A172 (cell line): Measurements from ENCODE around the gene CTAGE4. TPM values are rescaled to one million over a fixed set of nuclear protein-coding genes. Genes with fewer than 3 reads are reported as not detected.
"Not testable (repeated sequence)": the region's sequence is repeated elsewhere in the genome, so short reads cannot be mapped to it uniquely, and the experiment has no call there.

Experiments used
- DNase-seq: peaks from one replicate; pipeline ENCODE4 v3.0.0-alpha.2; 2015; ENCODE audit warnings: low spot score
- total RNA-seq: library from RNA; depleted of rRNA; stranded (reverse); fragments of >200 nt; shearing (Covaris generic); gene quantifications from 2 replicates; pipeline ENCODE4 v1.2.3, GENCODE V29; 2014; rRNA removed

Gene CTAGE4
- total RNA-seq, 1 experiment from 2014 or later = not detected

GRCh38 chr7:144205306-144205705 lies 22.0 kb downstream of the CTAGE4 start:
- DNase-seq = not testable (repeated sequence)

- DNase-seq = not testable (repeated sequence)
Measured at GRCh38 chr7:144217200-144217599, 33.9 kb downstream of the CTAGE4 start.

GRCh38 chr7:144218581-144218980 lies 35.3 kb downstream of the CTAGE4 start:
- DNase-seq = not testable (repeated sequence)

- not testable (repeated sequence) for DNase-seq
Measured at GRCh38 chr7:144219149-144219548, 35.9 kb downstream of the CTAGE4 start.

- not testable (repeated sequence) for DNase-seq
Measured at GRCh38 chr7:144220531-144220930, 37.3 kb downstream of the CTAGE4 start.

- not testable (repeated sequence) for DNase-seq
Measured at GRCh38 chr7:144223675-144224074, 40.4 kb downstream of the CTAGE4 start.

GRCh38 chr7:144226866-144227265 lies 43.6 kb downstream of the CTAGE4 start:
- DNase-seq = not testable (repeated sequence)

- not testable (repeated sequence) for DNase-seq
Measured at GRCh38 chr7:144228810-144229209, 45.5 kb downstream of the CTAGE4 start.

GRCh38 chr7:144231027-144231426 lies 47.8 kb downstream of the CTAGE4 start:
- not testable (repeated sequence) for DNase-seq

- not testable (repeated sequence) for DNase-seq
Measured at GRCh38 chr7:144233039-144233438, 49.8 kb downstream of the CTAGE4 start.

Other genes with a start within 250 kb of the CTAGE4 start
- gene OR2F2, start 248.2 kb upstream of the CTAGE4 start, total RNA-seq = not detected in 2 replicates
- gene OR2F1, start 228.6 kb upstream of the CTAGE4 start, total RNA-seq = not detected in 2 replicates
- gene OR6B1, start 183.1 kb upstream of the CTAGE4 start, total RNA-seq = not detected in 2 replicates
- gene OR2A5, start 134.5 kb upstream of the CTAGE4 start, total RNA-seq = not detected in 2 replicates
- not detected in 2 replicates for gene OR2A25, start 113.7 kb upstream of the CTAGE4 start, total RNA-seq
- gene OR2A12, start 97.2 kb upstream of the CTAGE4 start, total RNA-seq = not detected in 2 replicates
- gene OR2A2, start 73.9 kb upstream of the CTAGE4 start, total RNA-seq = not detected in 2 replicates
- not detected in 2 replicates for gene OR2A14, start 60.3 kb upstream of the CTAGE4 start, total RNA-seq
- gene ARHGEF35, start 12.4 kb downstream of the CTAGE4 start, total RNA-seq = not detected in 2 replicates
- gene OR2A42, start 56.1 kb downstream of the CTAGE4 start, total RNA-seq = not detected in 2 replicates
- not detected in 2 replicates for gene OR2A7, start 81.3 kb downstream of the CTAGE4 start, total RNA-seq
- gene CTAGE8, start 85.8 kb downstream of the CTAGE4 start, total RNA-seq = not detected in 2 replicates
- gene OR2A1, start 129.0 kb downstream of the CTAGE4 start, total RNA-seq = not detected in 2 replicates
- gene ARHGEF5, start 171.9 kb downstream of the CTAGE4 start, total RNA-seq = not detected in 2 replicates
- gene NOBOX, start 220.2 kb downstream of the CTAGE4 start, total RNA-seq = not detected in 2 replicates